Measurements from ENCODE around the gene KIRREL3.

The KIRREL3 gene

DNA sequence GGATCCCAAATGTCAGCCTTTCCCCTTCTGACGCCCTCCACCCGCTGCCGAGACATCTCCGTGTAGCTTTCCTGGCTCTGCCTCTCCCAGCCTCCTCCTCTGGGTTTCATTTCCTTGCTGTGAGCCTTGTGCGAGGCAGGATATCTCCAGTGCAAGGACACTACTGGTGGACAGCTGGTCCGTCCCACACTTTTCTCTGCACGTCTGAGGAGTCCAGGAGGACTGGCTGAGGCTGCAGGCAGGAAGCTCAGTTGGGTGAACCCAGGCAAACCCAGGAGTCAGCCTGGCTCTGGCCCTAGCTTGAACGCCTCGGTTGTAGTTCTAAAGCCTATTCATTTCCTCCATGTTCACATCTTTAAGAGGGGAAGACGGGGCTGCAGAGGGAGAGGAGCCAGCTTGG, 499.6 kb downstream of the KIRREL3 start:
- TF ChIP-seq, protein P1, sequence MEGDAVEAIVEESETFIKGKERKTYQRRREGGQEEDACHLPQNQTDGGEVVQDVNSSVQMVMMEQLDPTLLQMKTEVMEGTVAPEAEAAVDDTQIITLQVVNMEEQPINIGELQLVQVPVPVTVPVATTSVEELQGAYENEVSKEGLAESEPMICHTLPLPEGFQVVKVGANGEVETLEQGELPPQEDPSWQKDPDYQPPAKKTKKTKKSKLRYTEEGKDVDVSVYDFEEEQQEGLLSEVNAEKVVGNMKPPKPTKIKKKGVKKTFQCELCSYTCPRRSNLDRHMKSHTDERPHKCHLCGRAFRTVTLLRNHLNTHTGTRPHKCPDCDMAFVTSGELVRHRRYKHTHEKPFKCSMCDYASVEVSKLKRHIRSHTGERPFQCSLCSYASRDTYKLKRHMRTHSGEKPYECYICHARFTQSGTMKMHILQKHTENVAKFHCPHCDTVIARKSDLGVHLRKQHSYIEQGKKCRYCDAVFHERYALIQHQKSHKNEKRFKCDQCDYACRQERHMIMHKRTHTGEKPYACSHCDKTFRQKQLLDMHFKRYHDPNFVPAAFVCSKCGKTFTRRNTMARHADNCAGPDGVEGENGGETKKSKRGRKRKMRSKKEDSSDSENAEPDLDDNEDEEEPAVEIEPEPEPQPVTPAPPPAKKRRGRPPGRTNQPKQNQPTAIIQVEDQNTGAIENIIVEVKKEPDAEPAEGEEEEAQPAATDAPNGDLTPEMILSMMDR (IDR thresholded peaks at IDR 0.05; ENCODE audit: extremely low read depth, insufficient read depth, missing control alignments), result no peak
- DNase-seq (ENCODE audit: low spot score), result no peak
- in situ Hi-C loops (cut with MboI; ENCODE audit: low pct_unique_long_range_greater_than_20kb, low sequenced_read_pairs, unreplicated experiment), result no loop called here

DNA sequence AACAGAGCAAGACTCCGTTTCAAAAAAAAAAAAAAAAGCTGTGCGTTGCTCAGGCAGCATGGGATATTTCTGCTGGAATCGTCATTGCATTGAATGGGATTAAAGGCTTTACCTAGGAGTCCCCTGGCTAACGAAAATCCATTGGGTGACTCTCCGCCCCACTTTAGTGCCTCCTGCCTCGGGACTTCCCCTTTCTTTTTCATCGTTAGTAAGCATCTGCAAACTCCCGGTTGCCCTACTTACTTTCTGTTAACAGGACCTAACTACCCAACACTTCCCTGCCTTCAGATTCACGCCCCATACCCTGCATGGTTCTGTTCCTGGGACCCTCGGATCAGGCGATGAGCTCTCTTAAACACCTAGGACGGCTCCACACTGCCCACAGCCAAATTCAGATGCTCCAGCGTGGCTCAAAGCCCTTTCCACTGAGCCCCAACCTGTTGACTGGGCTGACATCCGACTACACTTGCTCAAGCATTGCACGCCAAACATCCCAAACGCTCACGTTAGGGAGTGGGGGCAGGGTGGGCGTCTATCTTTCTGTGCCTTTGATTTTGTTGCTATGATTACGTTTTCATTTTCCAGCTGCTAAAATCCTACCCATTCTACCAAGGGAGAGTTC, 501.3 kb downstream of the KIRREL3 start:
- in situ Hi-C loops (cut with MboI; ENCODE audit: low pct_unique_long_range_greater_than_20kb, low sequenced_read_pairs, unreplicated experiment), result no loop called here
- TF ChIP-seq, protein P1 (IDR thresholded peaks at IDR 0.05; ENCODE audit: extremely low read depth, insufficient read depth, missing control alignments), result no peak
- DNase-seq (ENCODE audit: low spot score), result no peak

DNA sequence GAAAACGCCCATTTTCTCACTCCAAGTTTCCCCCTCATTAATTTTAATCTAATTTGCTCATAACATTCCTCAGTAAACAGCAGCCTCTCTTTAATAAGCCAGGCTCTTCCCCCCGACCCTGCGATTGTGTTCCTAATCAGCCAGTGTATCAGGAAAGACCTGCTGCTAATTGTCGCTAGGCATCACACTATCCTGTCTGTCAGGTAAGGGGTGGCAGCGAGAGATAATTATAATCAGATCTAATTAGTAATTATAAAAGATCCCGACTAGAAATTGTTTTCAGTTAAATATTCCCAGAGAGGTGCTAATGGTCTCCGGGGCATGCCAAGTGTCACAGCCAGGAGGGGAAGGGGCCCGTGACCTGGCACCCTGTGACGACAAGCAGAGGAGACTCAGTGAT, 502.3 kb downstream of the KIRREL3 start:
- TF ChIP-seq, protein P1 (IDR thresholded peaks at IDR 0.05; ENCODE audit: extremely low read depth, insufficient read depth, missing control alignments), result no peak
- in situ Hi-C loops (cut with MboI; ENCODE audit: low pct_unique_long_range_greater_than_20kb, low sequenced_read_pairs, unreplicated experiment), result no loop called here
- DNase-seq (ENCODE audit: low spot score), result no peak

DNA sequence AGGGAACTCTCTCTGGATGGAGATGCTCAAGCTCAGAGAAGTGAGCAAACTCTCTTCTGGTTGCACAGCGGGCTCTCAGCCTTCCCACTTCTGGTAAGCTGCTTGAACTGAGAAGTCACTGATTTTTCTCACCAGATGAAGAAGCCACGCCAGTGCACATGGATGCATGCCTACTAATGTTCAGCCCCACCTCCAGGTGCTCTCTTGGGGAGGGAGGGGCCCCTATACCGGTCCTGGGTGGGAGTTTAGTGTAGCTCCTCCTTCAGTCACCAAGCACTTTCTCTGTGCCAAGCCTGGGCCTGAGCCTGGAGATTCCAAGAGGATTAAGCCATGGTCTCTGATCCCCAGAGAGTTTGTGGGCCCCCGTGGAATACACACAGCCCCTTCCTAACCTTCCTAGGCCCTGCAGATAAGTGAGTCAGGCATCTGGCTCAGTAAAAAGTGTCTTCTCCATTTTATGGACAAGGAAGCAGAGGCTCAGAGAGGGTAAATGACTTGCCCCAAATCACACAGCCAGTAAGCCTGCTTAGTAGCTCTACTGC, 502.9 kb downstream of the KIRREL3 start:
- TF ChIP-seq, protein P1 (IDR thresholded peaks at IDR 0.05; ENCODE audit: extremely low read depth, insufficient read depth, missing control alignments), result no peak
- DNase-seq (ENCODE audit: low spot score), result no peak
- in situ Hi-C loops (cut with MboI; ENCODE audit: low pct_unique_long_range_greater_than_20kb, low sequenced_read_pairs, unreplicated experiment), result no loop called here

DNA sequence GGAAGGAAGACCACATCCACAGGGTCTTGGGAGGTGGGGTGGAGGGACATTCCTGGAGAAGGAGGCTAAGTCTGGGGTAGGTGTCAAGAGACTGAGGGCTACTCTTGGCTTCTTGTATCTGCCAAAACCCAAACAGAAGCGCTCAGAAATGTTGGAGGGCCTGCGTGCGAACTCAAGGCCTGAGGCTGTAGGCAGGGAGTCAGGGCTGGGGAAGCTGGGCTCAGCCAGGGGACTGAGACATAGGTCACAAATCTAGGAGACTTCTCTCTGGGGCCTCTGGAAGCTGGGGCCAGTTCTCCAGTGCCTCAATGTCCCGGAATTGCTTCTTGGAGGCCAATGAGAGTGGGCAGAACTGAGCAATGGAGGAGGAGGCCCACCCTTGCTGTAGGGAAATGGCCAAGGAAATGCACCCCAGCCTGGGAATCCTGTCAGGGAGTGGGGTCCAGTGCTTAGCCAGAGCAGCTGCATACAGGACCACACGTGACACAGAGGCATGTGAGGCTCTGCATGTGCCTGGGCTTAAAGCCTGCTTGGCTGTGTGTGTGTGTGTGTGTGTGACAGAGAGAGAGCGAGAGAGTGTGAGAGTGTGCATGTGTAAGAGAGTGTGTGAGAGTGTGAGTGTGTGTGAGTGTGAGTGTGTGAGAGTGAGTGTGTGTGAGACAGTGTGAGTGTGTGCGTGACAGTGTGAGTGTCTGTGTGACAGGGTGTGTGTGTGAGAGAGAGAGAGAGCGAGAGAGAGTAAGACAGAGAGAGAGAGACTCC, 503.8 kb downstream of the KIRREL3 start:
- in situ Hi-C loops (cut with MboI; ENCODE audit: low pct_unique_long_range_greater_than_20kb, low sequenced_read_pairs, unreplicated experiment), result no loop called here
- DNase-seq (ENCODE audit: low spot score), result no peak
- TF ChIP-seq, protein P1 (IDR thresholded peaks at IDR 0.05; ENCODE audit: extremely low read depth, insufficient read depth, missing control alignments), result no peak

DNA sequence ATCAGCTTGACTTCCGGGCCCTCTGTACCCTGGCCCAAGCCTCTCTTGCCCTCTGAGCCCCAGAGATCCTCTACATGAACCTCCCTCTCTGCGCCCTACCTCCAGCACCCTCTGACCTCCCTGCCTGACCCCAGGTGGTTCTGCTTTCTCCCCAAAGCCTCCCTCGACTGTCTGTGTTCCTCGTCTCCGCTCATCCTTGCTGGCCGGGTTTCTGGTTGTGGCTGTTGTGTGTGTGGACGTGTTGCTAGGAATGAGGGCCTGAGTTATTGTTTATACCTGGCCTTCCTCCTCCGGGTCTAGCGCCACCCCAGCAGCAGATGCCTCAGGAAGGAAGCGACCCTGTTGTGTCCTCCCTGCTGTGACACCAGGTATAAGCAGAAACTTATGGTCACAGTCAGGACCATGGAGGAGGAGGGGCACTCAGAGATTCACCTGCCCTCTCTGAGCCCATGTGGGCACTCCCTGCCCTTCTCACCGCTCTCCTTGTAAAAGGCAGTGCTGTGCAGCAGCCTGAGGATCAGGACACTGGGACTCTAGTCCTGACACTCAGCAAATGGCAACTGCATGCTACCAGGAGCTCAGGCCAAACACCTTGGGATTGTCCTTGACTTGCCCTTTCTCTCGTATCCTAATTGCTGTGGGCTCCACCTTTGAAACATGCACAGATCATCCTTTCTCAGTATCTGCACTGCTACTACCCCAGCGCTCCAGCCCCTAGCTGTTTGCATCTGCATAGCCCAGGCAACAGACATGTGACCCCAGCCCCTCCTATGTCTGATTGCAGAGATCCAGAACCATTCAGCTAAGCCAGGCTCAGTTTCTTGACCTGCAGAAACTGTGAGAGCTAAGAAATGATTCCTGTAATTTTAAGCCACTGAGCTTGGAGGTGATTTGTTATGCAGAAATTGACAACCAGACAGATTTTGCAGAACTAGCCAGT, 505.0 kb downstream of the KIRREL3 start:
- TF ChIP-seq, protein P1 (IDR thresholded peaks at IDR 0.05; ENCODE audit: extremely low read depth, insufficient read depth, missing control alignments), result no peak
- no peak for DNase-seq (ENCODE audit: low spot score)
- in situ Hi-C loops (cut with MboI; ENCODE audit: low pct_unique_long_range_greater_than_20kb, low sequenced_read_pairs, unreplicated experiment), result no loop called here

Measured in GM13977 (cell line).